SJSA1 (cell line): ENCODE results near the gene DTL. TPM values are rescaled to one million over a fixed set of nuclear protein-coding genes. Genes with fewer than 3 reads are reported as not detected.

Source experiments
- DNase-seq, 2 experiments: peaks; one replicate each; pipeline ENCODE4 v3.0.0-alpha.2; 2015 to 2020; ENCODE audit warnings: low spot score in 2 of 2, low read depth in 1 of 2
- H3K27ac ChIP-seq: fragments of 250-450 bp; sonication (Bioruptor Pico); 2 replicates; pipeline ENCODE4 v1.5.1; 2020; ENCODE audit warnings: mild to moderate bottlenecking, moderate library complexity
- H3K27me3 ChIP-seq: fragments of 250-450 bp; sonication (Bioruptor Pico); replicated peaks from 2 replicates; pipeline ENCODE4 v1.5.1; 2020; ENCODE audit warnings: mild to moderate bottlenecking, moderate library complexity
- H3K36me3 ChIP-seq: fragments of 250-450 bp; sonication (Bioruptor Pico); 2 replicates; pipeline ENCODE4 v1.5.1; 2020; ENCODE audit warnings: mild to moderate bottlenecking
- H3K4me1 ChIP-seq: fragments of 250-450 bp; sonication (Bioruptor Pico); replicated peaks from 2 replicates; pipeline ENCODE4 v1.6.1; 2021; ENCODE audit warnings: mild to moderate bottlenecking
- H3K4me3 ChIP-seq: fragments of 250-450 bp; sonication (Bioruptor Pico); 2 replicates; pipeline ENCODE4 v1.5.1; 2020; ENCODE audit warnings: mild to moderate bottlenecking
- H3K9me3 ChIP-seq: fragments of 250-450 bp; sonication (Bioruptor Pico); replicated peaks from 2 replicates; pipeline ENCODE4 v1.5.1; 2020; ENCODE audit warnings: mild to moderate bottlenecking
- total RNA-seq: library from RNA; depleted of rRNA; stranded (reverse); fragments of >200 nt; shearing (Covaris generic); gene quantifications from 2 replicates; pipeline ENCODE4 v1.2.3, GENCODE V29; 2014; rRNA removed

Gene DTL
- total RNA-seq, 1 experiment from 2014 or later = 59.4 TPM

GRCh38 chr1:212137854-212138253 is 102.3 kb downstream of the DTL start:
- Histone ChIP-seq H3K27ac (no peak overlapping the region), H3K4me3 (no peak overlapping the region), H3K36me3 (0 out of 2 replicates have a peak, but pooled peaks cover 3% of the 10 kb centered on the region), H3K27me3 (no peaks in the 10 kb centered on the region), H3K9me3 (no peaks in the 10 kb centered on the region), H3K4me1 (no peaks in the 10 kb centered on the region)
- DNase-seq = no peak

DNA sequence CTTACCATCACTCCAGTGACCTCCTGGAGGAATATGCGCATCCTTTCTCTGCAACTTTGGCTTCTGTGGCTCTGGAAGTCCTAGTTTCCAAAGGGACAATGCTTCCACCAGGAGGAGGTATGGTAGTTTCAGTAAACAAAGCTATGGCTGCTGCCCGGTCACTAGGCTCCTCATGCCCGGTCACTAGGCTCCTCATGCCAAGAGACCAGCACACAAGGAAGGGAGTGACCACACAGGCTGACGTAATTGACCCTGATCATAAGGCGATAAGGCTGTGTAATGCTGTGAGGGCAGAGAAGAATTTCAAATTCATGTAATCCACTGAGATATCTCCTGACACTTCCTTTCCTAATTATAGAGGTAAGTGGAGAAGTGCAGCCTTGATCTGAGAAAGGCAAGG is 102.9 kb downstream of the DTL start:
- DNase-seq = no peak
- no peaks in the 10 kb centered on the region for H3K27me3 ChIP-seq
- H3K36me3 ChIP-seq = 0 out of 2 replicates have a peak, but pooled peaks cover 3% of the 10 kb centered on the region
- no peak overlapping the region for H3K4me3 ChIP-seq
- no peaks in the 10 kb centered on the region for H3K9me3 ChIP-seq
- H3K4me1 ChIP-seq = no peaks in the 10 kb centered on the region
- no peak overlapping the region for H3K27ac ChIP-seq

DNA sequence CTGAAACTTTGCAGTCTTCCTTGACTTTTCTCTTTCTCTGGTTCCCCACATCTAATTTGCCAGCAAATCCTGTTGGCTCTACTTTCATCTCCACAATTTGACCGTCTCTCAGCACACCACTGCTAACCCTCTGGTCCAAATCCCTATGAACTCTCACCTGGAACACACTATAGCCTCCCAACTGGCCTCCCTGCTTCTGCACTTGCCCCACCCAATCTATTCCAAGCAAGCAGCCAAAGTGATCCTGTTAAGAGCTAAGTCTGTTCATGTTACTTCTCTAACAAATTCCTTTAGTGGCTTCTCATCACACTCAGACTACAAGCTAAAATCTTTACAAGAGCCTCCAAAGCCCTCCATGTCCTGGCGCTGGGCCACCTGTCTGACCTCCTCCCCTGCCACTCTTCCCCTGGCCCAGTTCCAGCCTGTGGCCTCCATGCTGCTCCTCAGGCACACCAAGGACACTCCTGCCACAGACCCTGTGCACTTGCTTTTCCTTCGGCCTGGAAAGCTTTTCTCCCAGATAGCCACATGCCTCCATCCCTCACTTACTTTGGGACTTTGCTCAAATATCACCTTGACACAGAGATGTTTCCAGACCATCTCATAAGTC is 104.1 kb downstream of the DTL start:
- no peaks in the 10 kb centered on the region for H3K4me1 ChIP-seq
- H3K36me3 ChIP-seq = no peaks in the 10 kb centered on the region
- H3K9me3 ChIP-seq = no peaks in the 10 kb centered on the region
- no peaks in the 10 kb centered on the region for H3K27me3 ChIP-seq
- no peak for DNase-seq
- no peak overlapping the region for H3K4me3 ChIP-seq
- H3K27ac ChIP-seq = no peak overlapping the region

DNA sequence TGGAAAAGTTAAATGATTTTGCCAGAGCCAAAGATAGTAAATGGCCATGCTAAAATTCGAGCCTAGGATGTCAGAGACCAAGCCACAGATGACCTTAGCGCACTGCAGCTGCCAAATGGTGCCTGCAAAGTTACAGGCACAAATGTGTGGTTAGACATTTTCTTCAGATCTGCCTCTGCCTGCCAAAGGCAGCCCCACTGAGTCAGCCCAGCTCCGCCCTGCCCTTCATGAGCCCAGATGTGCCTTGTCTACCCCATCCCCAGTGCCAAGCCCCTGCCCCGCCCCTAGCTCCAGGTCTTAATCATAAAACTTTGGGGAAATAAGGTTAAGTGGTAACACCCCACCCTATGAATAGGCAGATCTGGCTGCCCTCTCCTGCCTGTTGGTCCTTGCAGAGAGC is 105.9 kb downstream of the DTL start:
- H3K27ac ChIP-seq = no peak overlapping the region
- no peak for DNase-seq
- no peaks in the 10 kb centered on the region for H3K27me3 ChIP-seq
- no peaks in the 10 kb centered on the region for H3K36me3 ChIP-seq
- H3K4me3 ChIP-seq = no peak overlapping the region
- no peaks in the 10 kb centered on the region for H3K4me1 ChIP-seq
- no peaks in the 10 kb centered on the region for H3K9me3 ChIP-seq

DNA sequence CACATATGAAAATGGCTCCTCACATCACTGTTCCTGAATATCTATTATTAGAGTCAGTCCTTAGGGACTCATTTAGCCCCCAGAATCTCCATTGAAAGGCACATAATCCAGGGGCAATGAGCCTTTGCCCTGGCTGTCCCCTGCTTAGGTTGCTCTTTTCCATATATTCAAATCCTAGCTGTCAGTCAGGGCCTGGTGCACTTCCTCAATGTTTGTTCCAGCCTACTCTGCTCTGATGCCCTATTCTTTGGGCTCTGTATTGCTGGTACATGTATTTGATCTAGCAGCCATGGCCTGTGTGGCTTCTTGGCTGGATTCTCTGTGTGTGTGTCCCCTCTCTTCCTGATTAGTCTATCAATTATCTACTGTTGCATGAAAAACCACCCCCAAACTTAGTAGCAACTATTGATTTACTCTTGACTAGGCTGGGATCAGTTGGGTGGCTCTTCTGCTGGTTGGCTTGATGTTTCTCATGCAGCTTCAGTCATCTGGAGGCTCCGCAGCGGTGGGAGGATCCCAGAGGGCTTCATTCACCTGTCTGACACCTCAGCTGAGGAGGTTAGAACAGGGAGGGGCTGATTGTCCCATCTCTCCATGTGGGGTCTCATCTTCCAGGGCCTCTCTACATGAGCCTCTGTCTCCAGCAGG is 107.5 kb downstream of the DTL start:
- no peak for DNase-seq
- Histone ChIP-seq H3K9me3 (no peaks in the 10 kb centered on the region), H3K36me3 (no peaks in the 10 kb centered on the region), H3K4me1 (no peaks in the 10 kb centered on the region), H3K27ac (no peak overlapping the region), H3K4me3 (no peak overlapping the region), H3K27me3 (no peaks in the 10 kb centered on the region)

GRCh38 chr1:212147581-212148033 is 112.1 kb downstream of the DTL start:
- Histone ChIP-seq H3K27me3 (no peaks in the 10 kb centered on the region), H3K9me3 (no peaks in the 10 kb centered on the region), H3K4me1 (no peaks in the 10 kb centered on the region), H3K4me3 (no peak overlapping the region), H3K27ac (no peak overlapping the region), H3K36me3 (no peaks in the 10 kb centered on the region)
- no peak for DNase-seq

DNA sequence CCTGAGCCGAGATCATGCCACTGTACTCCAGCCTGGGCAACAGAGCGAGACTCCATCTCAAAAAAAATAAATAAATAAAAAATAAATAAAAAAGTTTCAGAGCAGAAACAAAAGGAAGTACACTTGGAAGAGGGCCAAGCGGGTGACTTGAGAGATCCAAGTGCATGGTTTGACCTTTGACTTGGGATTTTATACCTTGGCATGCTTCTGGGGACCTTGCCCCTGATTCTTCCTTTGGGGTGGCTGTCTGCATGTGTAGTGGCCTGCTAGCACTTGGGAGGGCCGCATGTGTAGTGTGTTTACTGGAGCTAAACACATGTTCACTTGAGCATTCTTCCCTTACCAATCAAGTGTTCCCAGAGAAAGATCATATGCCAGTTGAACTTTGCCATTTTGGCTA is 114.0 kb downstream of the DTL start:
- Histone ChIP-seq H3K27me3 (no peaks in the 10 kb centered on the region), H3K36me3 (no peaks in the 10 kb centered on the region), H3K9me3 (no peaks in the 10 kb centered on the region), H3K4me3 (no peak overlapping the region), H3K27ac (no peak overlapping the region), H3K4me1 (no peaks in the 10 kb centered on the region)
- no peak for DNase-seq

- Histone ChIP-seq H3K4me1 (no peaks in the 10 kb centered on the region), H3K36me3 (no peaks in the 10 kb centered on the region), H3K27me3 (no peaks in the 10 kb centered on the region), H3K9me3 (no peaks in the 10 kb centered on the region), H3K4me3 (no peak overlapping the region), H3K27ac (no peak overlapping the region)
- no peak for DNase-seq
These were observed 116.8 kb downstream of the DTL start for GRCh38 chr1:212152308-212152693.

- Histone ChIP-seq H3K4me1 (no peaks in the 10 kb centered on the region), H3K9me3 (no peaks in the 10 kb centered on the region), H3K4me3 (no peak overlapping the region), H3K36me3 (no peaks in the 10 kb centered on the region), H3K27me3 (no peaks in the 10 kb centered on the region), H3K27ac (no peak overlapping the region)
- no peak for DNase-seq
These were observed 117.3 kb downstream of the DTL start for GRCh38 chr1:212152869-212153268.

- Histone ChIP-seq H3K4me3 (no peak overlapping the region), H3K9me3 (no peaks in the 10 kb centered on the region), H3K27ac (no peak overlapping the region)
These were observed 118.1 kb downstream of the DTL start for GRCh38 chr1:212153635-212154034.

More at GRCh38 chr1:212153635-212154034, 118.1 kb downstream of the DTL start:
- H3K27me3 ChIP-seq = no peaks in the 10 kb centered on the region
- H3K36me3 ChIP-seq = no peaks in the 10 kb centered on the region
- DNase-seq = no peak
- H3K4me1 ChIP-seq = no peaks in the 10 kb centered on the region

Other genes with a start within 250 kb of the DTL start
- gene LPGAT1, start 205.0 kb upstream of the DTL start, total RNA-seq = 55.2 and 80.5 TPM in 2 replicates
- gene INTS7, start 191 bp upstream of the DTL start, total RNA-seq = 11.8 and 28.8 TPM in 2 replicates
- gene PPP2R5A, start 249.7 kb downstream of the DTL start, total RNA-seq = 20.6 and 27.2 TPM in 2 replicates